ENCODE measurements around the gene TOM1L1.

DNA sequence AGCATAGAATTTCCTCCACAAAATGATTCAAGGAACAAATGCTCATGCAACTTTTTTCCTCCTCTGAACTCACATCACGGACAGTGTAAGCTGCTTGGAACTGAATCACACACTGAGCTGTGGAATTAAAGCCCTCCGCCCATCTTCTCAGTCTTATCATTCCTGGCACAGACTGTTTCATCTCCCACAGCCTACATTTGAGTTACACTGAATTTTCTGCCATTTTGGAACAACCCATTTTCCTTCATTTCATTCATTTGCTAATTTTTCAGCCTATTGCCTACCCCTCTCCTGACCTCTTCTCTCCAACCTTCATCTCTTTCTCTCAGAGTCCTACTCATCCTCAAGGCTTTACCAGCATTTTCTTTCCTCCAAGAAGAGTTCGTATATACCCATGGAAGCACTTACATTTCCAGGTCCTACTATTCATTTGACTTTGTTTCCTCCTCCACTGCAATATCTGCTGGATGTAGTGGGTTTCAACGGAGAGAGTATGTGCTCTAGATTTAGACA, 39.1 kb upstream of the TOM1L1 start:
- TF ChIP-seq SP1 (CRISPR knock-in tag; conservative IDR thresholded peaks at IDR 0.05) (no peak), NR2C2 (CRISPR knock-in tag; IDR thresholded peaks at IDR 0.05) (no peak), KAT7 (CRISPR knock-in tag; IDR thresholded peaks at IDR 0.05; ENCODE audit: borderline replicate concordance) (no peak), IRF2 (CRISPR knock-in tag; IDR thresholded peaks at IDR 0.05; ENCODE audit: borderline replicate concordance, low read depth) (no peak), PRRX2 (CRISPR knock-in tag; IDR thresholded peaks at IDR 0.05) (no peak)
- TF ChIP-seq, protein P1, sequence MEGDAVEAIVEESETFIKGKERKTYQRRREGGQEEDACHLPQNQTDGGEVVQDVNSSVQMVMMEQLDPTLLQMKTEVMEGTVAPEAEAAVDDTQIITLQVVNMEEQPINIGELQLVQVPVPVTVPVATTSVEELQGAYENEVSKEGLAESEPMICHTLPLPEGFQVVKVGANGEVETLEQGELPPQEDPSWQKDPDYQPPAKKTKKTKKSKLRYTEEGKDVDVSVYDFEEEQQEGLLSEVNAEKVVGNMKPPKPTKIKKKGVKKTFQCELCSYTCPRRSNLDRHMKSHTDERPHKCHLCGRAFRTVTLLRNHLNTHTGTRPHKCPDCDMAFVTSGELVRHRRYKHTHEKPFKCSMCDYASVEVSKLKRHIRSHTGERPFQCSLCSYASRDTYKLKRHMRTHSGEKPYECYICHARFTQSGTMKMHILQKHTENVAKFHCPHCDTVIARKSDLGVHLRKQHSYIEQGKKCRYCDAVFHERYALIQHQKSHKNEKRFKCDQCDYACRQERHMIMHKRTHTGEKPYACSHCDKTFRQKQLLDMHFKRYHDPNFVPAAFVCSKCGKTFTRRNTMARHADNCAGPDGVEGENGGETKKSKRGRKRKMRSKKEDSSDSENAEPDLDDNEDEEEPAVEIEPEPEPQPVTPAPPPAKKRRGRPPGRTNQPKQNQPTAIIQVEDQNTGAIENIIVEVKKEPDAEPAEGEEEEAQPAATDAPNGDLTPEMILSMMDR (IDR thresholded peaks at IDR 0.05), result no peak
- TF ChIP-seq, protein P2, sequence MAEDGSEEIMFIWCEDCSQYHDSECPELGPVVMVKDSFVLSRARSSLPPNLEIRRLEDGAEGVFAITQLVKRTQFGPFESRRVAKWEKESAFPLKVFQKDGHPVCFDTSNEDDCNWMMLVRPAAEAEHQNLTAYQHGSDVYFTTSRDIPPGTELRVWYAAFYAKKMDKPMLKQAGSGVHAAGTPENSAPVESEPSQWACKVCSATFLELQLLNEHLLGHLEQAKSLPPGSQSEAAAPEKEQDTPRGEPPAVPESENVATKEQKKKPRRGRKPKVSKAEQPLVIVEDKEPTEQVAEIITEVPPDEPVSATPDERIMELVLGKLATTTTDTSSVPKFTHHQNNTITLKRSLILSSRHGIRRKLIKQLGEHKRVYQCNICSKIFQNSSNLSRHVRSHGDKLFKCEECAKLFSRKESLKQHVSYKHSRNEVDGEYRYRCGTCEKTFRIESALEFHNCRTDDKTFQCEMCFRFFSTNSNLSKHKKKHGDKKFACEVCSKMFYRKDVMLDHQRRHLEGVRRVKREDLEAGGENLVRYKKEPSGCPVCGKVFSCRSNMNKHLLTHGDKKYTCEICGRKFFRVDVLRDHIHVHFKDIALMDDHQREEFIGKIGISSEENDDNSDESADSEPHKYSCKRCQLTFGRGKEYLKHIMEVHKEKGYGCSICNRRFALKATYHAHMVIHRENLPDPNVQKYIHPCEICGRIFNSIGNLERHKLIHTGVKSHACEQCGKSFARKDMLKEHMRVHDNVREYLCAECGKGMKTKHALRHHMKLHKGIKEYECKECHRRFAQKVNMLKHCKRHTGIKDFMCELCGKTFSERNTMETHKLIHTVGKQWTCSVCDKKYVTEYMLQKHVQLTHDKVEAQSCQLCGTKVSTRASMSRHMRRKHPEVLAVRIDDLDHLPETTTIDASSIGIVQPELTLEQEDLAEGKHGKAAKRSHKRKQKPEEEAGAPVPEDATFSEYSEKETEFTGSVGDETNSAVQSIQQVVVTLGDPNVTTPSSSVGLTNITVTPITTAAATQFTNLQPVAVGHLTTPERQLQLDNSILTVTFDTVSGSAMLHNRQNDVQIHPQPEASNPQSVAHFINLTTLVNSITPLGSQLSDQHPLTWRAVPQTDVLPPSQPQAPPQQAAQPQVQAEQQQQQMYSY (CRISPR knock-in tag; IDR thresholded peaks at IDR 0.05), result no peak
- TF ChIP-seq, protein P3, sequence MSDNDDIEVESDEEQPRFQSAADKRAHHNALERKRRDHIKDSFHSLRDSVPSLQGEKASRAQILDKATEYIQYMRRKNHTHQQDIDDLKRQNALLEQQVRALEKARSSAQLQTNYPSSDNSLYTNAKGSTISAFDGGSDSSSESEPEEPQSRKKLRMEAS (CRISPR knock-in tag; IDR thresholded peaks at IDR 0.05), result no peak
- TF ChIP-seq, protein P4, sequence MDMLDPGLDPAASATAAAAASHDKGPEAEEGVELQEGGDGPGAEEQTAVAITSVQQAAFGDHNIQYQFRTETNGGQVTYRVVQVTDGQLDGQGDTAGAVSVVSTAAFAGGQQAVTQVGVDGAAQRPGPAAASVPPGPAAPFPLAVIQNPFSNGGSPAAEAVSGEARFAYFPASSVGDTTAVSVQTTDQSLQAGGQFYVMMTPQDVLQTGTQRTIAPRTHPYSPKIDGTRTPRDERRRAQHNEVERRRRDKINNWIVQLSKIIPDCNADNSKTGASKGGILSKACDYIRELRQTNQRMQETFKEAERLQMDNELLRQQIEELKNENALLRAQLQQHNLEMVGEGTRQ (CRISPR knock-in tag; IDR thresholded peaks at IDR 0.05), result no peak
